Islet of Langerhans (tissue), 1 donor: ENCODE results near the gene CCDC197.

Experiments
- FAIRE-seq: peaks from one replicate; lab custom pipeline; 2011; peaks lifted over from hg19 to GRCh38; lab: Jason Lieb, UNC

The CCDC197 gene

DNA sequence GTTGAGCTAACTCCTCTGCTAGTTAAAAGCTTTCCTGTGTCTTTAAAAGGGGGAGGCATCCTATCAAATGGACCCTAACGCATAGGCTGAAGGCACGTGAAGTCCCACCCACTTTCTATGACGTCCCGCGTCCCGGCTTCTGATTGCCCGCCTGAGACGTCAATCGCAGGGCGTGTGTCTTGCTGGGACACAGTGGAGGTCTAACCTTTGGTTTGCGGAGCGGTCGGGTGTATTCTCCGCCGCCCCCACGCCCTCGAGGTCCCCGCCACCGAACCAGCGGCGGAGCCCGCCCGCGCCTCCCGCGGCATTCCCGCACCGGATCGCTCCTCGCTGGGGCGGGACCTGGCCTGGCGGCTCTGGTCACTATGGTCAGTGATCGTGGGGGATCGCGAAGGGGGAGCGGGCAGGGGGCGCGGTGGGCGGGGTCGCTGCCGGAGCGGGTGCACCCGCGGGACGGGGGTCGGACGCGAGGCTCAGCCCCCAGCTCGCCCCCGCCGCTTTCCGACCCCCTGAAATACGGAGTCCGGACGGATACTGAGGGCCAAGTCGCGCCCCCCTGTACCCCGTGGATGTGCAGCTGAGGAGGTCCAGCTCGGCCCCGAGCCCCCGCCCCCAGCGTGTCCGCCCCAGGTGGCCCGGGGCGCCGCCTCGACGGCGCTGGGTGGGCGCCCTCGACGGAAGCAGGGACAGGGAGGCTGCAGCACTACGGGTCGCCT, 29.2 kb downstream of the CCDC197 start, which contains the start of gene OTUB2:
Gene OTUB2 (plus strand): TSS at position 168 of the 716 bp plus-strand sequence. CDS start 198 bp downstream, at position 366.
- FAIRE-seq = peak; percentile 96

DNA sequence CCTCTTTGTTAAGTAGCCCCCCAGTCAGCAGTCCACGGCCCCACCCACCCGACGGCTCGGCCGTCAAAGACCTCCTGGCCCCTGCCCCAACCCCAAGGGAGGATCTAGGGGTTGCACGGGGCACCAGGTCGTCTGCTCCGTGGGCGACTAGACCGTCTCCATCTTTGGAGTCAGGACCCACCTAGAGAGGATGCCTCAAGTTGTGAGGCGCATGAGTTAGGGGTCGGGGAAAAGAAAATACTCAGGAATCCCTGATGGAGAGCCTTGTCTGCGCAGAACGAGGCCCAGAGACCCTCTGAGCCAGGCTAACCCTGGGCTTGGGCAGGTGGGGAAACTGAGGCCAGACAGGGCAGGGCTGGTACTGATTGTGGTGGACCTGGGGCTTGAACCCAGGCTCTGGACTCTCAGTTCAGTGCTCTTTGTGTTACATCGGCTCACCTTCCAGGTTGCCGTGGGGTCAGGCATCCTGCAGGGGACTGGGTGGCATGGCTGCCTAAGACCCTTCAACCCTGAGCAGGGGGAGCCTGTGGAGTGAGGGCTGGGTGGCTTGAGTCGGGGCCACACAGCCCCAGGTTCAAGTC, 29.9 kb downstream of the CCDC197 start:
- no peak for FAIRE-seq

DNA sequence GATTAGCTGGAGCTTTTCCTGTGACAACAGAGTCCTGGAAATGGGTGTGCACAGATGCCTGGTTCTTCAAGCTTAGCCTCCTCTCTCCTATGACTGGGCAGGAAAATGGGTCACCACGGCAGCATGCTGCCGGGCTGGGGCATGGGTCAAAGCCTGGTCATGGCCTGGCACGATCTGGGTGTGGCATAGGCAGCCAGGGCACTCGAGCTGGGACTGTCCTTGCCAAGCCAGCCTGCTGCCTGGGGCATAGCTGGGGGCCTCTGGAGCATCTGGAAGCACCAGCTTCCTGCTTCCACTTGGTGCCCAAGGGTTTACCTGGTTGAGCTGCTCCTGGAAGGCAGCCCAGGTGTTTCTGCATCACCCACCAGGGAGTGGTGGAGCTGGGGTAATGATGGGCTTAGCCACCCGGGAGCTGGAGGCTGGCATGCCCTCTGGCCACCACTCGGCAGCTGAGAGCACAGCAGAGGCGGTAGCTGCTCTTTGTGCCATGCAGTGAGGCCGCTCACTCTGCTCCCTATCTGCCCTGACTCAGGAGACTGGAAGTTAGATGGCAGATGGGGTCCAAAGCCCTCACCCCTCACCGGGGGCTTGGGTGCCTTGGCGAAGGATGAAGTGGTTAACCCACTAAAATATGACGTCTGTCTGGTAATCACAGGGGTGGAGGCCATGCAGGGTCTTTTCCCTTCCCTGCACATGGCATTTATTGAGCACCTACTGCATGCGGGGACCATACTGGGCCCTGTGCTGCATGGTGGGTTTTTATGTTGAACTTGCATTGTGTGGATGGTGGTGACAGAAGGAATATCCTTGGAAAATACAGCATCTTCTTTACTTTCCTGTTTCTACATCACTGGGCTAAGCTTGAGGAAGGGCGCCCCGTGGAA, 30.7 kb downstream of the CCDC197 start:
- no peak for FAIRE-seq

DNA sequence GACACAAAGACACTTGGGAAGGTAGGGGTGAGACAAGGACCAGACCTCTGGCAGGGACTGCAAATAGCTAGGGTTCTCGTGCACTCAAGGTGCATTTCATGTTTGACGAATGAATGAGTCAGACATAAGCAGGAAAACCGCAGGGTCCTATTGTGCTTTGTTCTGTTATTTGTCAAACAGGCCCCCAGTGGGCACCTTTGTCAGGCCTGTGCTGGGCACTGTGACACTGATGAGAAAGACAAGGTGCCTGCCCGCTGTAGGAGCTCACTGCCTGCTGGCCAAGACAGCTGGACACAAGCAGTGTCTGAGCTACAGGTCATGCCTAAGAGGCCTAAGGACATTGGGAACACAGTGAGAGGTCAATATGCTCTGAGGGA, 31.3 kb downstream of the CCDC197 start:
- no peak for FAIRE-seq

DNA sequence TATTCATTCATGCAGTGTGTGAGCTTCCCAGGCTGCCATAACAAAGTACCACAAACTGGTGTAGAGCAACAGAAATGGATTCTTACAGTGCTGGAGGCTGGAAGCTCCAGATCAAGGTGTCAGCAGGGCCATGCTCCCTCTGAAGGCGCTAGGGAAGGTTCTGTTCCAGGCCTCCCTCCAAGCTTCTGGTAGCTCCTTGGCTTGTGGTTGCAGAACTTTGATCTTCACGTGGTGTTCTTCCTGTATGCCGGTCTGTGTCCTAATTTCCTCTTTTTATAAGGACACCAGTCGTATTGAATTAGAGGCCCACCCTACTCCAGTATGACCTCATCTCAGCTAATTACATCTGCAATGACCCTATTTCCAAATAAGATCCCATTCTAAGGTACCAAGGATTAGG, 32.2 kb downstream of the CCDC197 start:
- FAIRE-seq = no peak

DNA sequence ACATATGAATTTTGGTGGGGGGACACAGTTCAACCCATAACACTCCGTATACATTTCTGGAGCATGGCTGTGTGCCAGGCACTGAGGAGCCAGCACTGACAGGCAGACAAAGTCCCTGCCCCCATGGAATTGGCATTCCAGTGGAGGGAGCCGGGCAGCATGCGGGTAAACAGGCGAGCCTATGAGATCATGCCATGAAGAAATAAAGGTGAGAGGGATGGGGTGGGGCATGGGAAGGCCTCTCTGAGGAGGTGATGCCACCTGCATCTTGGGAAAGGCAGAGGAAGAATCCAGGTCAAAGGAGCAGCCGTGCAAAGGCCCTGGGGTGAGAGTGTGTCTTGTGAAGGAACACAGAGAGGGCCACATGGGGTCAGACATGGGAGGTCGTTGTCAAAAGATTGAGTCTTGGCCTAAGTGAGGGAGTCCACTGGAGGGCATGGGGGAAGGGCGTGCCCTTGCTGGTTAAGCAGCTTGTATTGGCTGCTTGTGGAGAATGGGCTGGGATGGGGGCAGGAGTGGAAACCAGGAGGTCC, 32.6 kb downstream of the CCDC197 start:
- no peak for FAIRE-seq

DNA sequence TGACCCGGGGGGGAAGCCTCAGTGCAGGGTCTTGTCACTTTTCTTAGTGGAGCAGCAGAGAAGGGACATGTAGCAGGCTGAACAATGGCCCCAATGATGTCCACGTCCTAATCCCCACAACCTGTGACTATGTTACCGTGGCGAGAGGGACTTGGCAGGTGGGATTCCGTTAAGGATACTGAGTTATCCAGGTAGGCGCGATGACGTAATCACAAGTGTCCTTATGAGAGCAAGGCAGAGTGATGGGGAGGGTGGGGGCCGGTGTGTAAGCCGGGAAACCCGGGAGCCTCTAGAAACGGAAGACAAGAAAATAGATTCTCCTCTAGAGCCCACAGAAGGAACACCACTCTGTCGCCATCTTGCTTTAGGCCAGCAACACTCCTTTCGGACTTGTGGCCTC, 33.5 kb downstream of the CCDC197 start:
- no peak for FAIRE-seq

DNA sequence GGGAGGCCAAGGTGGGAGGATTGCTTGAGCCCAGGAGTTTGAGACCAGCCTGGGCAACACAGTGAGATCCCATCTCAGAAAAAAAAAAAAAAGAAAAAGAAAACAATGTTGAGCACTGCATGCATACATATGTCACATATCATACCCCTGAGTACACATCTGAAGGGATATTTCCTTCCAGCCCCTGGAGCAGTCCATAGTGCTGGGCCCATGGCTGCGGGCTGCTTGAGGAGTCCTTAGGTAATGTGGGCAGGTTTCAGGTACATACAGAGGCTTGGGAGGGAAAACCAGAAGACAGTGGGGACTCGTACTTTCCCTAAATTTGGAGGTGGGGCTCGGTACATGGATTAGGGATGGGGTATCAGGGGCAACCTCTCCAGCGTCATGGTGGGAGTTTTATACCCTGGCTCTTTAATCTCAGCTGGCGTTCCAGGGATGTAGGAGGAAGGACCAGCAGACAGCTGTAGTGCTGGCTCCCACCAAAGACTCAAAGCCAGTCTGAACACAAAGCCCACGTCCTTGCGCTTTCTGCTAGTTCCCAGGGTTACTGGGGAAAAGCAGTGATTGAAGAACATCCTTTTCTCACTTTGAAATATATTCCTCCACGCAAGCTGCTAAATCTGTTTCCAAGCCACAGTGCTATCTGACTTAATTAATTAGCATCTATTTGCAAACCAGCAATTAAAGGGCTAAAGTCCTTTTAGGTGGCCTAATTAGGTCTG, 34.2 kb downstream of the CCDC197 start:
- FAIRE-seq = no peak

DNA sequence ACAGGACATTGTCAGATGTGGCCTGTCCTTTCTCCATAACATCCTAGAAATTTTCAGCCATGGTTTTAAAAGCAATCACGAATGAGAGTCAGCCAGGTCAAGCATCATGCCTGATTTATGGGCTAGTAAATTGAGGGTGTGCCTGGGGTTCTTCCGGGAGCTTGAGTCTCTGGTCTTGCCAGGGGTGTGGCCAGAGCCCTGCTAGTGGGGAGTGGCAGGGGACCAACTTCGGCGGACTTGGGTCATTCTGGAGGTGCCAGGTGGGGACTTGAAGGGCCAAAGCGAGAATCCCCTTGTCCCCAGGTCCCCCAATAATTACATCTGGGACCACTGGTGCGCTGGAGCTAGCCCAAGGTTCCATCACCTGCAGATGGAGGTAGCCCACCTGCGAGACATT, 34.8 kb downstream of the CCDC197 start:
- no peak for FAIRE-seq

DNA sequence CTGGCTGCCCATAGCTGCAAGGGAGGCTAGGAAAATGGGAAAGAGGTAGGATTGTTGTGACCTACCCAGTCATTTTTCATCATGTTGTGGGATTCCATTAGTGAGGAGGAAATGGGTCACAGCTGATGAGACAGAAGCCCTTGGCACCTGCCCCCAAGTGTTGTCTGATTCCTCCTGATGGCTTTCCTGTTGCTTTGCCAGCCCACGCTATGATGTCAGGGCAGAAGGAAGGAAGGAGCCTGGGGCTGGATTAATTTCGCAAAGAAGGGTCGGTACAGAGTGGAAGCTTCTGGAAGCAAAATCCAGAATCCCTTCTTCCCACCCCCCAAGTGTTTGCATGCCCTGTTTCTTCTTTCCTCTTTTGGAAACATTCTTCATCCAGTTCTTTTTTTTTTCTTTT, 37.8 kb downstream of the CCDC197 start:
- no peak for FAIRE-seq

DNA sequence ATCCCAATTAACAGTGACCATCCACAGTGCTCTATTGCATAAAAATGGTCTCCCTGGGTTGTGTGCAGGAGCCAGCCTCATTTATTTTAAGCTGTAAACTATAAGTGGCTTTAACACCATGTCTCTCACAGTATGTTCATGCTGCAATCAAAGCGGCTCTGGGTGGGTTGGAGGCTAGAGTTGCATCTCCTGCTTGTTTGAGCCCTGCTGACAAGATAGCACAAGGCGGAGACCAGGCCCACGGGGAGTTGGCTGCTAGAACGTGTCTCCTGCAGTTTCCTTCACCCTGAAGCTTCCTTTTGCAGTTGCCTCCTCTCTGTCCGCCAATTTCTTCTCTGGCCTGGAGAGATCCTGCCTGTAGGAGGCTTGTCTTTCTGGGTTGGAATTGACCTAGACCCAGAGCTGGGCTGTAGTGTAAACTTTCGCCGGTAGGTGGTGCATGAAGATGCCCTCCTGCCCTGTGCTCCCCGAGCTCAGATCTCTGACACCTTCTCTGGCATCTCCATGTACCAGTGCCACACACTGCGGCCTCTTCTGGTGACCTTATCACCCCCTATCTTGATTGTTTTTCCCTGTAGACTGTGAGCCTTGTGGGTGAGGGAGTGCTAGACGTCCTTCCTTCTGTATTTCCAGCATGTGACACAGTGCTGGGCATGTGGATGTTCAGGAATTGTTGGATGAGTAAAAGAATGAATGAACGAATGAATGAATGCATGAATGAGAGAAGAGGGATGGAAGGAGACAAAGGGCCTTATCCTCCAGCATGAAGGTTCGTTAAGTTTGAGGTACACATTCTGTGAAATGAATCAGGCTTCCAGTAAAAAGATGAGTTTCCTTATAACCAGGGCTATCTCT, 39.4 kb downstream of the CCDC197 start:
- FAIRE-seq = peak; percentile 33

DNA sequence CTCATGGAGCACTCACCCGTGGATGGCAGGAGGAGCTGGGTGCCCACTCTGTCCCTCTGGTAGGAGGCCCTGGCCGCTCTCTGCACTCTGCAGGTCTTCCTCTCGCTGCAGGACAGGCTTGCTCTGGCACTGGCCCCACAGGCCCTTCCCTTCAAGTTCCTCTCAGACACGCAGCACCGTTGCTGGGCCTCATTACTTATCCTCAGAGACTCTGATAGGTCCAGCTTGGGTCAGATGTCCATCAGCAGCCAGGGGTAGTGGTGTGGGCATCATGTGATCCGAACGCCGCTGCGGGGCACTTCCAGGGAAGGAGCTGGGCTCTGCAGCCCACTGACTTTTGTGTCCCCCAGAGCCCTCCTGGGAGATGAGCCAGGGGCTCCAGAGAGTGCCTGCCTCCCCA, 40.9 kb downstream of the CCDC197 start:
- no peak for FAIRE-seq

DNA sequence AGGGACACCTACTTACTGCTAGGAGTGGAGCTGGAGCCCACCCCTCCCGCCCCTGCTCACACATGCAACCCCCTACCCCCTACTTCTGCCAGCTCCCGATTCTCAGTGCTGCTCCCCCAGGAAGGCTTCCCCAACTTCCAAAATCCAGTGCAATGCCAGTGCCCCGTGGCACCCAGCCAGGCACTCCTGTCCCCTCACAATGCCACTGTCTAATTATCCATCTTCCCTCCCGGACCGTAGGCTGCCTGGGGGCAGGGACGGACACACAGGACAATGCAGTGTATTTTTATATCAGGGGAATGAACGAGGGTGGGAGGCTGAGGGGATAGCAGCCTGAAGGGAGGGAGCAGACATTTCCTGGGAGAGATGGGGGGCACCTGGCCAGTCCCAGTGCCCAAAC, 41.4 kb downstream of the CCDC197 start:
- no peak for FAIRE-seq

DNA sequence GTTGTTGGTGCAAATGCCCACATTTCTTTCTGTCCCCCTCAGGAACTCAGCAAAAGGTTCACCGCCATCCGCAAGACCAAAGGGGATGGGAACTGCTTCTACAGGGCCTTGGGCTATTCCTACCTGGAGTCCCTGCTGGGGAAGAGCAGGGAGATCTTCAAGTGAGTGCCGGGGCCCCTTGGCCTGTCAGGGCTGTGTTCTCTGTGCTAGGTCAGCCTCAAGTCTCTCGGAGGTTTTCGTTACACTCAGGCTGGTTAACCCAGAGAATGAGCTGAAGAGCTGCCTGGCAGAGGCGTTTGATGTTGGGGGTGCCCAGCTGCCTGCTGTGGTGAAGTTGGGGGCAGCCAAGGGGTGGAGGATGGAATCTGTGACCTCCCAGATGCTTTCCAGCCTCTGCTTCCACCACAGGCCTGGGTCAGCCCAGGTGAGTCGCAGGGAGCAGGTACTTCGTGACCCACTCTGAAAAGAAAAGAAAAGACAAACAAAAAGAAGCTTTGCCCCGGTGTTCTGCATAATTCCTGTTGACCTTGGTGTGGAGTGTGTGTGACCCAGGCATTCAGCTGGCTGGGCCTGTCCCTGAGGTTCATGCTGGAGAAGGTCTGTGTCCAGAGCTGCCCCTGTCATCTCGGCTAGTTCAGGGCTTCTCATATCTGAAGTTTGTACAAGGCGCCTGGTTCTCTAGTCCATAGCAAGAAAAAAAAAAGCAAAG, 42.0 kb downstream of the CCDC197 start:
- no peak for FAIRE-seq

DNA sequence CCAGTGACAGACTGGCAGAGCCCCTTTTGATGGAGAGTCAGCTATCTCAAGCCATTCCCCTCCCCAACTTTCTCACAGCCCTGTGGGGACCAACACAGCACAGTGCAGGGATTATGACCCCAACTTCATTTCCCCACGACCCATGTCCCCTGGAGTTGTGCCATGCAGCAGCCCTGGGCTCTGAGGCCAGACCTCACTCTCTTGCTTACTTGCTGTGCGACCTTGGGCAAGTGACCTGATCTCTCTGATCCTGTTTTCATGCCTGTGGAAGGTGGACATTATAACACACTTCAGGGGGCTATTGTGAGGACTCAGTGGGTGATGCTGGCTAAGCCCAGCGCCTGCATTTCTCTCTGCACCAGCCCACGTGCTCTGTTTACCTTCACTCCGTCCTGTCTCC, 43.1 kb downstream of the CCDC197 start:
- no peak for FAIRE-seq

DNA sequence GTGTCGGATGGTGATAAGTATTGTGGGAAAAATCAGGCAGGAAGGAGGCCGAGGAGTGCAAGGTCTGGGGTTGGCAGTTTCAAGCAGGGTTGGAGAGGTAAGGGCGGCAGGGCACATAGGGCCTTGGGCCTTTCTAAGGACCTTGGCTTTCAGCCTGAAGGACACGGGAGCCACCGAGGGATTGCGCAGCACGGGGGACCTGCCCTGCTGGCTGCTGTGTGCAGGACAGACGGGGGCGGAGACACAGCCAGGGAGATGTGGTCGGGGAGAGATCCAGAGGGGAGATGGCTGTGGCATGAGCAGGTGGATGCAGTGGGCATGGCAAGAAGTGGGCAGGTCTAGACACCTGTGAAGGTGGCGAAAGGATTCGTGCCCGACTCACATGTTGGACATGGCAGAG, 43.7 kb downstream of the CCDC197 start:
- FAIRE-seq = no peak

DNA sequence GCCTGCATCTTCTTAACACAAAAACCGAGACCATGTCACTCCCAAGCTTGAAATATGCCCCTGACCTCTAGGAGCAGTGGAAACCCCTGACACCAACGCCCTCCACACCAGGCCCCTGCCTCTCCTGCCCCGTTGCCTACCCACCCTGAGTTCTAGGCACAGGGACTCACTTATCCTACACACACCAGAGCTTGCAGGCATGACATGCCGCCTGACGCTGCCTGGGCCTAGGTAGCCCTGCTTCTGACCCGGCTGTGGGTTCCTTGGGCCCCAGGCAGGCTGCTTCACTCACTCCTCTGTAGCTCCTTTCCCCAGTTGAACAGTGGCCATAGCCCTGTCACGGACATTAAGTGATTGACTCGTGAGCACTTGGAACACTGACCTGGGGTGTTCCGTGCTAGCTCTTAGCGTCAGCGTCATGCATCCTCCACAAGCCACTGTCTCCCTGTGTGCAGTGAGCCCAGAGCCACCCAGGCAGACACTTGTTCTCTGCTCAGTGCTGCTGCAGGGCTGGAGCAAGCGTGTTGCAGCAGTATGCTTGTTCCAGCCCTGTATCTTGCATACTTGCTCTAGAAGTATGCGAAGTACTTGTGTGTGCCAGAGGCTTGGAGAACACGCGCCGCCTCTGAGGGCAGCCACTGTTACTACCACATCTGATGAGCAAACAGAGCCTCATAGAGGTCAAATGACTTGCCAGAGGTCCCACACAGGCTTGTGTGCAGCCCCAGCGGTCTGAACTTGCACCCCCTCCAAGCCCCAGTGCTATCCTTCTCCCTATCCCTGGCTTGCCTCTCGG, 44.6 kb downstream of the CCDC197 start:
- no peak for FAIRE-seq

DNA sequence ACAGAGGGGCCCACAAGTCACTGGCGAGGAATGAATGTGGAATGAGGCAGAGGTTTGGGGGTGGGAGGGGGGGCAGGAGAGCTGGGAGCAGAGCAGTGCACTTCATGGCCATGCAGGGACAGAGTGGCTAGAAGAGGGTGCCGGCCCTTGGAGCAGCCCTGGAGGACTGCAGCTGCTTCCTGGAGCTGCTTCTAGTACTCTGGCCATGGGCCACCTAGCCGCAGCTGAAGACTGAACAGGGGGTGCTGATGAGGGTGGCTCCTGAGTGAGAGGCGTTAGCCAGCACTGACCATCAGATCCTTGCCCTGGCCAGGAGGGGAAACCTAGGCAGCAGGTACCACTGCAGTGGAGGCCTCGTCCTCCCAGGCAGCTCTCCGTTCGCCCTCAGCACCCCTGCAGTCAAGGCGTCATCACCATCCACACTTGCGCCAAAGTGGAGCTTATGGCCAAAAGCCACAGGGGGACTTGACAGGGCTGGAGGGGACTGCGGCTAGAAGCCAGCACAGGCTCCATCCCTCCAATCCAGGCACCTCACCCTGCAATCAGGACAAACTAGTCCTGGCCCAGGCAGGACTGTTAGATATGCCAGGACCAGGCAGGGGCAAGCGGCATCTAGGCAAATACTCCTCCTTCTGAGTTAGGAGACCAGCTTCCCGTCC, 45.5 kb downstream of the CCDC197 start:
- FAIRE-seq = no peak

DNA sequence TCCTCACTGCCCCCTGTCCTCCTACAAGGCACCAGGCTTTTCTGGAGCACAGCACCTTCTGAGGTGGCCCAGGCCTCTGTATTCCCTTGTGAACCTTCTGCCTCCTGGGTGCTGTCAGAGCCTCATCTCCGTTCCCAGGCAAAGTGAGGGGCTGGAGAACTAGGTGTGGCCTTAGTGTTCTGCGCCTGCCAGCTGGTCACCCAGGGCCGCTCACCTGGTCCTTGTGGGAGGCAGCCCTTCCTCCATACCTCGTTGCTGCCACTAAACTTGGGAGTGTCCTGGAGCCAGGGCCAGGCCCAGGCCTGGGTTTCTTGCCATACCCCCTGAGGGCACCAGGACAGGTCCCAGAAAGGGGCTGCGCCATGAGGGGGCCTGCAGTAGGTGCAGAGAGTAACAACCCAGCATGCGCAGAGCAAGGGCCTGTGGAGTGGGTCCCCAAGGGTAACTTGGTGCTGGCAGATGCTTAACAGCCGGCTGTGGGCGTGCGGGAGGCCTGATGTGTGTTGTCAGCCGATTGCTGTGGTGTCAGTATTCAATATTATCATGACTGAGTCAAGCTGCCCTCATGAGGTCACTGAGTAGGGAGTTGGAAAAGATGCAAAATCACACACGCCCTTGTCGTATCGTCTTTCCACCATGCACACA, 46.1 kb downstream of the CCDC197 start:
- no peak for FAIRE-seq
